HG03095 (cell line): Measurements from ENCODE around the gene GFAP.

Source experiments
- ATAC-seq: cut with Tn5 transposase; IDR thresholded peaks from one replicate; pipeline ENCODE4 v1.9.1; 2021; ENCODE audit warnings: moderate library complexity; ENCODE audit not compliant: unreplicated experiment

GFAP gene

DNA sequence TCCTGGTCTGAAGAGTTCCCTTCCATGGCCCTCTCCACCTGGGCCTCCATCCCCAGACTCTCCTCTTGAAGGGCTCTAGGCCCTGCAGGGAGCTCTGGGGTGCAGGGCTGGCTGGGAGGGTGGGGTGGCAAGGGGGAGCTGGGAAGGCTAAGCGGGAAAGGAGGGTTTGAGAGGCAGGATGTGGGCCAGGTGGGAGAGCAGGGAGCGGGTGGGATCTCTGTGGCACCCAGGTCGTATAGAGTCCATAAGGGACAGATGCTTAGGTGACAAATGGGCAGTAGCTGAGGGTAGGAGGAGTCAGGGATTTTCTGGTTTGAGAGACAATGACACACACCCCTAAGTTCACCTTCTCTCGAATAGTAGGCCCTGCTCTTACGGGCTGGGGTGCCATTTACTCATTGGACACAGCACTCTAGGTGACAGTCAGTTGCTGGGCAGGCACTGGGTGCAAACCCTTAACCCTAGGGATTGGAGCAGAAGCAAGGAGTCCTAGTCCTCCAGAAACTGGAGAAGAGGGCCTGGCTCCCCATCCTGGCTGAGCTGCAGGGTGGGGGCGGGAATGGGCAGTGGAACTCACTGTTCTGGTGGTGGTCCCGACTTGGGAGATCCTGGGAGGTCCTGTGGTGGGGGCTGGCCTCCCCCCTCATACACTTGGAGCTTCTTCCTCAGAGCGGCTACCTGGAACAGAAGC lies 16.9 kb upstream of the GFAP start:
- no peak for ATAC-seq

DNA sequence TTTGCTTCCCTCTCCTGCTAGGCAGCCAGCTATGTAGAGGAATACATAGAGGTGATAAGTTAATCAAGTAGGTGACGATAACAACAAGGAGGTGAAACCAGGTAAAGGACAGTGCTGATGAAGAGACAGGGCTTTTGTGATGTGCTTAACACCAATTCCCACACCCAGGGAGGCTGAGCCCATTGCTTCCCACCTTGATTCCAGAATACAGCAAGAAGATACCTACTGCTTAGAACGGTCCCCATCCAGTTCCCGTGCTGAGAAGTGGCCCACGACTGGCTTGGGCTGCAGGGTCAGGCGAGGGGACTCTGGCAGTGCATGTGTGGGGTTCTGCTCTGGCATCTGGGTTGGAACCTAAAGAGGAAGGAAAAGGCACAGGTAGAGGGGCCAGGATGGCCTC lies 16.1 kb upstream of the GFAP start:
- ATAC-seq = no peak

DNA sequence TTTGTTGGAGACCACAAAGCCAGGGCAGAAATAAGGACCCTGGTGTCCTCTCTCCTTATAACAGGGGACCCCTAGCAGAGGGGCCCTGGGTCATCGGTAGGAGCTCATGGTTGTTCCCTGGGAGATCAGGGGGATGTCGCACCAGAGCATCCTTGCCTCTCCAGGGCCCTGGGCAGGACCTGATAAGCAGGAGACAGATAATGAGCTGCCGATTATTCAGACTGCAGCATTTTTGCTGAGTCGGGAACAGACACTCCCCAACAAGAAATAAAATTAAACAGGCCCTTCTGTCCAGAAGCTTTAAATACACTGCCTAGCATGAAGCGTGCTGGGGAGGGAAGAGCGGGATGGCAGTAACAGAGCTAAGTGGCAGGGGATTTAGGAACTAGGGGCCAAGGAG lies 15.4 kb upstream of the GFAP start:
- no peak for ATAC-seq

DNA sequence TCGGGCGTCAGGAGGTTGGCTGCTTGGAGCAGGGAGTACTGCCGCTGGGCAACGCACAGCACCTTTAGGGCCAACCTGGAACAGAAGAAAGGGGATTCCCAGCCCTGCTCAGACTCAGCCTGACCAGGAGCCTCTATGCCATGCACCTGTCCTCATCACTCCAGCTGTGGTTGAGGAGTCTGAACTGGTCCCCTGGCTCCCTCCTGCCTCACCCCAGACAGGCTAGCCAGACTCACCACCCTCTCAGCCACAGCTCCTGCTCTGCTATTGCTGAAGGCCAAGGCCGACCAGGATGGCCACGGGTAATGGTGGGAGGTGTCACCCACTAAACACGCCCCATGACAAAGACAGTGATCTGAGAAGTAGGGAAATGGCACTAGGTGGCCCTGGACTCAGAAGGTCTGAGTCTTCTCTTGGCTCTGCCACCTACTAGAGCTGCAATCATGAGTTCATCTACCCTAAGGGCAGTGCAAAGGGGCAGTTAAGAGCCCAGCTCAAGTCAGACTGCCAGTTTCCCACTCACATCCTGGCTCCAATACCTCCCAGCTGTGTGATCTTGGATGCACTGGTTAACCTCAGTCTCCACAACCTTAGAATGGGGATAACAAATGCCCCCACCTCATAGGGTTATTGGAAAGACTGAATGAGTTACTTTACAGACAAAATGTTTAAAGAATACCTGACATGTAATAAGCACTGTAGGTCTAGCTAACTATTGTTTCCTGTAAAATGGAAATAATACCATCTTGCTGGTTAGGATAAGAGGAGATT lies 13.8 kb upstream of the GFAP start:
- no peak for ATAC-seq

DNA sequence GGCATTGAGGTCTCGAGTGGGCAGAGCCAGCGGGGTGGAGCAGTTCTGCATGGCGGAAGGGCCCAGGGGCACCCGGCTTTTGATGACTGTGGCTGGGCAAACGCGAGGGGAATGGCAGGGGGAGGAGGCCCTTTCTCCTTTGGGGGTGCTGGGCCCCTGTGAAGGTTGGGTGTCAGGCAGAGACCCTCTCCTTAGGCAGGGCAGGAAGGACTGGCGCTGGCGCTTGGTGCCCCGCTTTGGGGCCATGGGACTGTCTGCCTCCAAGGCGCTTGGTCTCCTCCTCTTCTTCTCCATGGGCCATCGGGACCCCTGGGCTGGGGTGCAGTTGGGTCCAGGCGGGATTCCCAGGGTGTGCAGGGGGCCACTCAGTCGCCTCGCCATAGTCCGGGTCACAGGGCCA lies 12.8 kb upstream of the GFAP start:
- ATAC-seq = no peak

DNA sequence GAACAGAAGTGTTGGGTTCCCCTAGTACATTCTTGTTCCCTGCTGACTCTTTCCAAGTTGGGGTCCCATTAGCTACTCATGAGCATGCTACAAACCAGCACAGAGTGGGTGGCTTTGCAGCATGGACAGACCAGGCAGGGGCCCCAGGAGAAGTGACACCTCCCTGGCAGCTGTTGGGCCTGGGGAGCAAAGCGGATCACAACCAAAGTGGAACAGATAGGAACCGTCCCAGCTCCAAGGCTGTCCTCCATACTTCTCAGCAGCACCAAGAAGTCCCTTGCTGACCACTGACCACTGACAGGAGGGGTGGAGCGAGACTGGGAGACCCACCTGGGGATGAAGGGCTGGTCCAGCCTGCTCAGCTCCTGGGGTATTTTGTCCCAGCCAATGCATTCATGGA lies 12.4 kb upstream of the GFAP start:
- no peak for ATAC-seq

DNA sequence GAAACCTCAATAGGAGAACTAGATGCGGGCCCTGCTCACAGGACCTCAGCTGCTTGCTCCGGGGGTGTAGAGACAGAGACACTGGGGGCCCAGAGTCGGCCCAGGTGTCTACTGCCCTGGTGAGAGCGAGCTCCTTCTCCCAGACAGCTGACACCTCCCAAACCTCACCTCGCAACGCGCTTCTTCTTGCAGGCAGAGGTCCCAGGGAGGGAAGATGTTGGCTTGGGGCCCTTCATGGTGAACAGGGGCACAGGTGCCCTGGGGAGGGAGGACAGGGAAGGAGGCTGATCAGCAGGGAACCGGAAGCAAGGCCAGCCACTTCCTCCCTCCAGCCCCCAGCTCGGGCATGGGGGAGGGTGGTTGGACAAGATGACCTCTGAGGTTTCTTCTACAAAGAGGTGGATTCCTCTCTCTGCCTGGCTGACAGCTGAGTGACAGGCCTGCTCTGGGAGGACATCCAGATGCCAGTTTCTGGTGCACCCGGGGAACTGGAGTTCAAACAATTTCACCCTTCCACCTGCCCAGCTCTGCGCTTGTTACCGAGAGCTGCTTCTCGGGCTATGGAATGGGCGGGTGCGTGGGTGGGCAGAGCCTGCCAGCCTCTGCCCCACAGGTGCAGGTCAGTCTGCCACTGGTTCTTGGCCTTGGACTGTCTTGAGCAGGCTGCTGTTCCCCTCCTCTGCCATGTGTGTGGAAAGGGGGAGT lies 11.7 kb upstream of the GFAP start:
- no peak for ATAC-seq

DNA sequence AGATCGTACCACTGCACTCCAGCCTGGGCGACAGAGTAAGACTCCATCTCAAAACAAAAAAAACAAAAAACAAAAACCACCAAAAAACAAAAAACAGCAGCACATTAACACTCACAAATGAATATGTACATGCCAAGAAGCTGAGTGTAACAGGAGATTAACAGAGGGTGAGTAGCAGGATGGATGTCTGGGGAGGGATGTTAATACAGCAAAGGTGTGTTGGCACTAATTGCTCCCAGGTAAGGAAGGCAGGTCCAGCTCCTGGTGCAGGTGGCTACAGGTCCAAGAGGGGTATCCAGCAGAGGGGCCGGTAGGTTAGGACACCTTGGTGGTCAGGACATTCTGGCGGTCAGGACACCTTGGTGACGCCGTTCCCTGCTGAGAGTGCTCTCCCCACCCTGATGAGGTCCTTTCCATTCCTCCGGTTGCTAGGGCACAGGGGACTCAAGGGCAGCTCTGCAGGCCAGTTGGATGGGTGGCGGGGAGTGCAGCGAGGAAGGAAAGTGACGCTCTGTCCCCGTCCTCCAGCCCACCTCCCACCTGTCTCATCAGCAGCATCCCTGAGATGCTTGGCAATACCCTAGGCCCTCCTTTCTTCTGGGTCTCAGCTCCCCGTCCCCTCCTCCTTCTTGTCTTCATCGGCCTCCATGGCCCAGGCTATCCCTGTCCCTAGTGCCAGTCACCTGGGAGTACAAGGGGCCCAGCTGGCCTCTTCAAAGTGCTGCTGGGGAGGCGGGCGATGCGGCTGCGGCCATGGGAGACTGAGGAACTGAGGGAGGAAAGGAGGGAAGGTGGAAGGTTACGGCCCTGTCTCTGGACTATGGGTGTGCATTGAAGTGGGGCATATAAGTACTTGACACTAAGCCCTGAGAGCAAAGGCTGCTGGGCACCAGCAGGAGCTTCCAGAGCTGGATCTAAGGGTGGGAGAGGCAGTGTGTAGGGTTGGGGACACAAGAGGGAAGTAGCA lies 10.7 kb upstream of the GFAP start:
- ATAC-seq = no peak

DNA sequence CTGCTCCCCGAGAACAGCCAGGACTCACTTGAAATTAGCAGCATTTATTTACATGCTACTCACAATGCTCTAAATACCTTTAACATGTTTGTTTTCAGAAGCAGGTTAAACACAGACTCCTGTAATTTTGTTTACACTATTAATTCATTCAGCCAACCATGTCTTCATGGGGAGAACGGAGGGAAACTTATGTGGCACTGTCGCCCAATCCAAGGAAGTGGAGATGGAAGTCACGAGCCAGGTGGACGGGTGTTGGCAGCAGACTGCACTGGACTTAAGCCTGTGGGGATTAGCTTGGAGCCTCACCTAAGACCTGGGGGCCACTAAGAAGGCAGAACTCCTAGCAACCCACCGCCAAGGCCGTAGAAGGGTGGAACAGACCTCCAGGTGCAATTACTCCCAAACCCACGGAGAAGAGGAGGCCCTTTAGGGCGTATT lies 8.8 kb upstream of the GFAP start:
- no peak for ATAC-seq

DNA sequence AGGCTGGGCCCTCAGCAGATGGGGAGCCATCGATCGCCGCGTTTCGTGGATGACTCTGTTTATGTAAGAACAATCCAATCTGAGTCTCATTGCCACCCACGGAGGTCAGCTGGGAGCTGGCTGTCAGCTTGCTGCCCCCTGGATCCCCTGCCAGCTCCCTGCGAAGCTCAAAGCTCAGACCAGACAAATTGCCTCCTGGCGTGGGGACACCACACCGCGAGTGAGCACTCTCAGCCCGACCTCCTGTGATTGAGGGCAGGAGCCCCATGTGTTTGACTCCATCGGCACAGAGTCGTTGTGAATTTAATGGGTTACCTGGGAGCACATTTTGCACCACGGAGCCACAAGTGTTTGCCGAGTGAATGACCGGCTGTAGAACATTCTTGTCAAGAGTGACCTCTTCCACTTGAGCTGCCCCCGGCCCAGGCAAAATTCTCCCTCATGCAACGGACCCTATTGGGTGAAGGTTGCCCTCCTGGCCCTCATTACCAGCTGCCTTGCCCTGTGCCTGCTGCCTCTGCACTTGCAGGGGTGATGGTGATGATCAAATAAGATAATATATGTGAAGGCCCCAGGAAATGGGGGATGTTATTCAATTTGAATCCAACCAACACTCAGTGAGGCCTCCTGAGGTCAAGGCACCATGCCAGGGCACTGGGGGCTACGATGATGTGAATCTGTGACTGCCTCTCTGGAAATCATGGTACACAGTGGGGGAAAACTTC lies 7.6 kb upstream of the GFAP start:
- ATAC-seq = no peak

DNA sequence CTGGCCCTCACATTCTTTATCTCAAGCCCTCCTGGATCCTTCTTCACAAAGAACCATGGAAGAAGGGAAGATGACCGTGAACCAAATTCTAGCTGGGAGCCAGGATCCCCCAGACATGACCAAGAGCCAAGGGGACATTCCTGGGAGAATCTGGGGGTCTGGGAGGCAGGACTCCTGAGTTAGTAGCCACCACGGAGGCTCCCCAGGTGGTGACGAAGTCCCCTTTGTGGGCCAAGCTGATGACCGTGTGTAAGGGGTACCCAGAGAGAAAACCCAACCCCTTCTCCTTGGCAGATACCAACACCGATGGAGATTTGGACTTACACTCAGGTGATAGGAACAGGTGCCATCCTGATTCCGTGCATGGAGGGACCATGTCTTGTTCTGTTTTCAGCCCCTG lies 6.8 kb upstream of the GFAP start:
- no peak for ATAC-seq

DNA sequence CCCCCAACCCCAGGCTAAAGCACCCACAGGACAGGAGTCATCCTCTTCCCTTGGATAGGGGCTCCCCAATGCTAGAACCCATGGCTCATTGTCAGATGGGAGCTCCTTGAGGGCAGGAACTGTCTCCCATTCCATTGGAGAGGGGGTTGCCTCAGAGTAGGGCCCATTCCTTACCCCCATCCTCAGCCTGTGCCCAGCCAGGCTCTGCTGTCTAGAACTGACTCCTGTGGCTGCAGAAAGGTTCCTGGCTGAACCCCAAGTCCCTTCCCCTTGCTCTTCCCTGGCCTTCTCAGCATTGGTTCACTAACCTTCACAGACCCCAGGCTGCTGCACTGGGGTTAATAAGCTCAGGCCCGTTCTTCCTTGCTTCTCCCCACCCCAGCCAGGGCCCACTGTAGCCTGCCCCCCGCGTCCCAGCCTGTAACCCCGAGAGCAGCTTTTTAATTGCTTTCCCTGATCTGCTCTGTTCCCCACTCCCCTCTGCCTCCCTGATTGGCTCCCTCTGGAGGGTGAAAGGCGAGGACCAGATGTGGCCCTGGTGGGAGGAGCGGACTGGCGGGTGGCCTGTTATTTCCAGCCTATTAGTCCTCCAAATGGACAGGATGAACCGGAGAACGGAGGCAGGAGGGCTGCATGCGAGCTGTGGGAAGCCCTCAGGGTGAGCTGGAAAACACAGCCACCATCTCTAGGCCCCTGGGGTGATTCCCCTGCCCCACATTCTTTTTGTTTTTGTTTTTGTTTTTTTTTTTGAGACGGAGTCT lies 6.0 kb upstream of the GFAP start:
- no peak for ATAC-seq

DNA sequence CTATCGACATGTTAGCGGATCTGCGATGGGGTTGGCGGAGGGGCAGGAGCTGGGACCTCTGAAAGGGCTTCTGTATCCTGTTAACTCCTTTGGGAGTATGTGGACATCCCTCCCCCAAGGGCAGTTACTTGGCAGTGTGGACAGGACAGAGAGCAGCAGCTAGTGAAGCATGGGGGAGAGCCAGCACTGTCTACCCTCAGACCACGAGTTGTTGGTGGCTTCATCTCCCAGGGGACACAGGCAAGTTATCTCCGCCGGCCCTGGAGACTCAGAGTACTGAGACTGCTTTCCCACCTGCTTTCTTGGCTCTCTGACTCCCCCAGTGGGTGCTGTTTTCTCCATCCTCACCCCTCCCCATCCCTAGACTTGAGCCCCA lies 5.3 kb upstream of the GFAP start:
- no peak for ATAC-seq

DNA sequence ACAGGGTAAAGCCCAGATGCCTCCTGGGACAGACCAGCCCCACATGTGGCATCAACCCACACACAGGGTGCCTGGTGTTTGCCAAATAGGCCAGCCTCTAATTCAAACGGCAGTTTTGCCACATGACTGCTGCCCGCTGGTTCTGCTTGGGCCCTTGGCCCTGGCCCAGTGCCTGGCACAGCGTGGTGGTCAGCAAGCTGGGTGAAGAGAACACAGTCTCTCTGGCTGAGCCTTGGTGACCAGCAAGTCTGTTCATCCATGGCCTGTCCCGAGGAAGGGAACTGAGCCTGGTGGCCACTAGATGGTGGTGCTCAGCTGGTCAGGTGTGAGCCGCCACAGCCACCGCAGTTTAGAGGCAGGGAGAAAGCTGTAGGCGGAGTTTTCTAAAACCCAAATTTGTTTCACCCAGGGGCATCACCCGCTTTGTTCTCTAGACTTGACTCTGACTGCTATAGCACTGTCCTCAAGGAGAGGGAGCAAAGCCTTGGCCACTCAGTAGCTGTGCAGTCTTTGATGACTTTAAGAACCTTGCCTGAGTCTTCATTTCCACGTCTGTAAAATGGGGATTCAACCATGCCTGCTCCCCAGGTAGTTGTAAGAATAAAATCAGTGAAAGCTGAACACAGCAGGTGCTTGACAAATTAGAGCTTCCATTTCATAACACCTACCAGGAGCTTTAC lies 4.7 kb upstream of the GFAP start:
- peak; percentile 71 for ATAC-seq

DNA sequence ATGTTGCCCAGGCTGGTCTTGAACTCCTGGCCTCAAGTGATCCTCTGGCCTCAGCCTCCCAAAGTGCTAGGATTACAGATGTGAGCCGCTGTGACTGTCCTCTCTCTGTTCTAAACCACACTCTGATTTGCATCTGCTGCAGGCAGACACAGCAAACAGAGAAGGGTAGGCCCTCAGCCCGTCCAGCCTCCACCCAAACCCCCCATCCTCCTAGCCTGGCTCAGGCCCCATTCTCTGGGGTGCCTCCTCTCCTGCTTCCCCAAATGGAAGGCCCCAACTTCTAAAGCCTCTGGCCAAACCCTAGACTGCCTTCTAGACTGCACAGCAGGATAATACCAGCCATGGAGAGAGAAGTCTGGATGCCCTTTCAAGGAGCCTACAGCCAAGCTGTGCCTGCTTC lies 4.1 kb upstream of the GFAP start:
- no peak for ATAC-seq

DNA sequence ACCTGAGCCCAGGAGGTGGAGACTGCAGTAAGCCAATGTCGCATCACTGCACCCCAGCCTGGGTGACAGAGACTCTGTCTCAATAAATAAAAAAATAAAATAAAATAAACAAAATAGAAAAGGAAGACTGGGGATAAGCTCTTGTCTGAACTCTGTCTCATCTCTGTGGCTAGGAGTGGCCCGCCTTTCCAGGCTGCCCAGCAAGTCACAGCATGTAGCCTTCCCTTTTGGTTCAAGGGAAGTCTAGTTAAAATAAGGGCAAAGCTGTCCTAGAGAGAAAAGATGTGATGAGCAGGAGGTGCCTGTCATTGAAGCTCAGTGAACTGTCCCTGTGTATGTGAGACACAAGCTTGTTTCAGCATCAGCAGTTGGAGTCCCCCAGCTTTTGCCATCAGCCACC lies 2.7 kb upstream of the GFAP start:
- no peak for ATAC-seq

DNA sequence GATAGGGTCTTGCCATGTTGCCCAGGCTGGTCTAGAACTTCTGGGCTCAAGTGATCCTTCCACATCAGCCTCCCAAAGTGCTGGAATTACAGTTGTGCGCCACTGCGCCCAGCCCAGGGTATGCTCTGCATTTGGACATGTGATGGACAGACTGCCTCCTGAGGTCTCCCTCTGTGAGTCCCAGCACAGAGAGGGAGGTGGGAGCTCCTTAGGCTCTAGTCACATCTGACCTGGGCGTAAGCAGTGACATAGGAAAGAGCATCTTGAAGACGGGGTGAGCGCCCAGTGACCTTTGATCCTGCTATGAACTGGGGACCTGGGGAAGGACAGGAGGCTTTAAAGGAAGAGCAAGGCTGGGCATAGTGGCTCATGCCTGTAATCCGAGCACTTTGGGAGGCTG lies 2.2 kb upstream of the GFAP start:
- no peak for ATAC-seq

DNA sequence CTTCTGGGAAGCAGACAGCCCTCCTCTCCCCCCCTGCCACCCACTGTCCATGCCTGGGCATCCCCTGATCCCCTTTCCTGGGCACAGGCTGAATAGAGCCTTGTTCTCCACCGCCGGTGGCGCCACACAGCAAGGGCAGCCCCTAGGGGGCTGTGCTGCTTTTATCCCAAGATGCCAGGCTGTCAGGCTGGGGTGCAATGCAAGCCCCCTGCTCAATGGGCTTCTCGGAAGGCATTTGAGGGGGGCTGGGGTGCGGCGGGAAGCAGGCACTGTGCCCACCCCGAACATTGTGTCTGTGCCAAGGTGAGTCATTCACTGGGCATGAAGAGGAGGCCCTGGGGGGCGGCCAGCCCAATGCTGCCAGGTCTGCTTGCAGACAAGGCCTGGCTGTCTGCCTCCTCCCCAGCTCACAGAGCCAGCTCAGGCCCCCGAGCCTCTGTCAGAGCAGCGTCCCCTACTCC lies 1.5 kb upstream of the GFAP start:
- no peak for ATAC-seq
